IMR-90 (cell line): Measurements from ENCODE around the gene KRT74. TPM values are rescaled to one million over a fixed set of nuclear protein-coding genes. Genes with fewer than 3 reads are reported as not detected.

Source experiments
- ATAC-seq: fragments of 200-7000 bp; cut with Tn5 transposase; 2 replicates; pipeline ENCODE4 v1.9.1; 2020; ENCODE audit warnings: low read depth, mild to moderate bottlenecking, moderate library complexity
- BruUV-seq: library from RNA; stranded (reverse); fragments of 400-500 nt; replicated peaks from 2 replicates; lab custom pipeline; 2021; lab: Mats Ljungman, UMichigan
- CTCF ChIA-PET: fragments of 300-600 bp; formaldehyde crosslinking; extraction: SDS; loops from one replicate; lab custom pipeline; 2021; ENCODE audit warnings: antibody characterized with exemption; lab: Yijun Ruan, JAX
- POLR2A ChIA-PET: fragments of 300-600 bp; sonication (Branson Sonifier 250); formaldehyde crosslinking; loops from one replicate; lab custom pipeline; 2022; ENCODE audit warnings: antibody characterized with exemption; ENCODE audit not compliant: unreplicated experiment; lab: Charles Lee
- DNase-seq: peaks from one replicate; pipeline ENCODE4 v3.0.0; 2013
- H2AFZ ChIP-seq: replicated peaks from 2 replicates; pipeline ENCODE3; 2013; ENCODE audit warnings: low read length, mild to moderate bottlenecking; ENCODE audit not compliant: poor library complexity
- H2AK5ac ChIP-seq: 2 replicates; pipeline ENCODE4 v1.6.1; 2013; ENCODE audit warnings: low read depth, low read length, inconsistent platforms
- H2AK9ac ChIP-seq: replicated peaks from 2 replicates; pipeline ENCODE3; 2013; ENCODE audit warnings: mild to moderate bottlenecking, low read depth, low read length, moderate library complexity; ENCODE audit not compliant: poor library complexity
- H2BK120ac ChIP-seq: 2 replicates; pipeline ENCODE4 v1.6.1; 2013; ENCODE audit warnings: low read depth, low read length, inconsistent platforms
- H2BK15ac ChIP-seq: 3 replicates; pipeline ENCODE4 v1.6.1; 2013; ENCODE audit warnings: low read depth, low read length, inconsistent platforms
- H2BK20ac ChIP-seq: 2 replicates; pipeline ENCODE4 v1.6.1; 2013; ENCODE audit warnings: low read depth, mild to moderate bottlenecking, inconsistent platforms, low read length, moderate library complexity
- H2BK5ac ChIP-seq: 2 replicates; pipeline ENCODE4 v1.6.1; 2013; ENCODE audit warnings: mild to moderate bottlenecking, low read depth, low read length, inconsistent platforms; ENCODE audit not compliant: poor library complexity, severe bottlenecking
- H3K14ac ChIP-seq: replicated peaks from 2 replicates; pipeline ENCODE4 v1.6.1; 2013; ENCODE audit warnings: low read depth, low read length, inconsistent platforms
- H3K18ac ChIP-seq: 2 replicates; pipeline ENCODE4 v1.6.1; 2013; ENCODE audit warnings: low read depth, low read length, control low read depth
- H3K23ac ChIP-seq: 2 replicates; pipeline ENCODE4 v1.6.1; 2013; ENCODE audit warnings: low read depth, low read length, inconsistent platforms
- H3K27ac ChIP-seq: 2 replicates; pipeline ENCODE4 v1.5.1; 2013; ENCODE audit warnings: mild to moderate bottlenecking, control low read depth, low read length; ENCODE audit not compliant: insufficient read depth
- H3K27me3 ChIP-seq: 2 replicates; pipeline ENCODE4 v1.6.1; 2013; ENCODE audit warnings: low read length; ENCODE audit not compliant: control insufficient read depth, insufficient read depth
- H3K36me3 ChIP-seq: 2 replicates; pipeline ENCODE4 v1.6.1; 2013; ENCODE audit warnings: low read length, mixed read lengths; ENCODE audit not compliant: control insufficient read depth, insufficient read depth
- H3K4ac ChIP-seq: 2 replicates; pipeline ENCODE4 v1.6.1; 2013; ENCODE audit warnings: low read depth, low read length, inconsistent platforms
- H3K4me1 ChIP-seq: 2 replicates; pipeline ENCODE4 v1.6.1; 2013; ENCODE audit warnings: low read length, mixed read lengths; ENCODE audit not compliant: control insufficient read depth, insufficient read depth
- H3K4me2 ChIP-seq: 2 replicates; pipeline ENCODE4 v1.6.1; 2013; ENCODE audit warnings: low read depth, mild to moderate bottlenecking, control low read depth, low read length, moderate library complexity
- H3K4me3 ChIP-seq: 2 replicates; pipeline ENCODE4 v1.5.1; 2013; ENCODE audit warnings: low read depth, mild to moderate bottlenecking, control low read depth, low read length, moderate library complexity; ENCODE audit not compliant: insufficient read depth
- H3K56ac ChIP-seq: 2 replicates; pipeline ENCODE4 v1.6.1; 2013; ENCODE audit warnings: low read length, inconsistent platforms; ENCODE audit not compliant: insufficient read depth; ENCODE audit errors: extremely low read depth
- H3K79me1 ChIP-seq, 2 experiments: 2 replicates each; pipeline ENCODE4 v1.6.1; 2013; ENCODE audit warnings: low read length in 2 of 2, inconsistent platforms in 1 of 2, low read depth in 1 of 2
- H3K9ac ChIP-seq: 2 replicates; pipeline ENCODE4 v1.6.1; 2013; ENCODE audit warnings: low read depth, low read length, control low read depth
- H3K9me1 ChIP-seq: 2 replicates; pipeline ENCODE4 v1.6.1; 2013; ENCODE audit warnings: low read length, inconsistent platforms; ENCODE audit not compliant: insufficient read depth
- H3K9me3 ChIP-seq: 2 replicates; pipeline ENCODE4 v1.6.1; 2013; ENCODE audit warnings: low read length; ENCODE audit not compliant: control insufficient read depth, insufficient read depth
- H4K20me1 ChIP-seq: 2 replicates; pipeline ENCODE4 v1.6.1; 2013; ENCODE audit warnings: low read length, inconsistent platforms; ENCODE audit not compliant: insufficient read depth
- H4K5ac ChIP-seq: 2 replicates; pipeline ENCODE4 v1.6.1; 2013; ENCODE audit warnings: mild to moderate bottlenecking, low read depth, low read length, control low read depth
- H4K8ac ChIP-seq, 2 experiments: 2 replicates each; pipeline ENCODE4 v1.6.1; 2013; ENCODE audit warnings: low read depth in 2 of 2, low read length in 2 of 2, control low read depth in 1 of 2, inconsistent platforms in 1 of 2
- H4K91ac ChIP-seq: 2 replicates; pipeline ENCODE4 v1.6.1; 2013; ENCODE audit warnings: low read depth, low read length, inconsistent platforms; ENCODE audit not compliant: insufficient read depth
- BHLHE40 ChIP-seq: fragments of 150-350 bp; IDR thresholded peaks from 2 replicates; pipeline ENCODE4 v1.6.1; 2016; ENCODE audit warnings: mild to moderate bottlenecking, low read depth, low read length
- CEBPB ChIP-seq: IDR thresholded peaks from 2 replicates; pipeline ENCODE4 v1.6.1; 2012; ENCODE audit warnings: low read depth, low read length, improper control_type of control experiment
- CHD1 ChIP-seq: IDR thresholded peaks from 2 replicates; pipeline ENCODE4 v1.6.1; 2012; ENCODE audit warnings: low read depth, low read length, improper control_type of control experiment
- CTCF ChIP-seq: conservative IDR thresholded peaks from 2 replicates; pipeline ENCODE4 v1.5.1; 2012; ENCODE audit warnings: mild to moderate bottlenecking, low read depth, low read length, improper control_type of control experiment
- ELK1 ChIP-seq: fragments of 150-350 bp; IDR thresholded peaks from 2 replicates; pipeline ENCODE4 v1.6.1; 2016; ENCODE audit warnings: low read depth, mild to moderate bottlenecking, low read length, moderate library complexity, borderline replicate concordance
- FOS ChIP-seq: fragments of 150-350 bp; IDR thresholded peaks from 2 replicates; pipeline ENCODE4 v1.6.1; 2016; ENCODE audit warnings: low read depth, low read length
- MAFK ChIP-seq: IDR thresholded peaks from 2 replicates; pipeline ENCODE4 v1.6.1; 2012; ENCODE audit warnings: low read depth, low read length, improper control_type of control experiment
- MAZ ChIP-seq: IDR thresholded peaks from 2 replicates; pipeline ENCODE4 v1.6.1; 2012; ENCODE audit warnings: low read depth, mild to moderate bottlenecking, low read length, improper control_type of control experiment, moderate library complexity, borderline replicate concordance
- MXI1 ChIP-seq: IDR thresholded peaks from 2 replicates; pipeline ENCODE4 v1.6.1; 2012; ENCODE audit warnings: low read depth, mild to moderate bottlenecking, low read length, moderate library complexity, borderline replicate concordance
- NFE2L2 ChIP-seq: fragments of 150-350 bp; IDR thresholded peaks from 2 replicates; pipeline ENCODE4 v1.6.1; 2016; ENCODE audit warnings: low read depth, mild to moderate bottlenecking, low read length
- POLR2A ChIP-seq: IDR thresholded peaks from 2 replicates; pipeline ENCODE4 v1.6.1; 2012; ENCODE audit warnings: mild to moderate bottlenecking, low read depth, low read length
- RAD21 ChIP-seq: IDR thresholded peaks from 2 replicates; pipeline ENCODE4 v1.6.1; 2012; ENCODE audit warnings: low read length, improper control_type of control experiment
- RCOR1 ChIP-seq: IDR thresholded peaks from 2 replicates; pipeline ENCODE4 v1.6.1; 2012; ENCODE audit warnings: mild to moderate bottlenecking, low read length, improper control_type of control experiment; ENCODE audit not compliant: insufficient replicate concordance
- RFX5 ChIP-seq: IDR thresholded peaks from 2 replicates; pipeline ENCODE4 v1.8.0; 2012; ENCODE audit warnings: low read depth, mild to moderate bottlenecking, low read length, moderate library complexity
- SMC3 ChIP-seq: fragments of 150-350 bp; IDR thresholded peaks from 2 replicates; pipeline ENCODE4 v1.6.1; 2016; ENCODE audit warnings: low read depth, mild to moderate bottlenecking, antibody characterized with exemption, low read length, moderate library complexity
- USF2 ChIP-seq: fragments of 150-350 bp; IDR thresholded peaks from 2 replicates; pipeline ENCODE4 v1.6.1; 2017; ENCODE audit warnings: mild to moderate bottlenecking, antibody characterized with exemption, low read length, low read depth
- WGBS, 2 experiments: methylation state at CpG; one replicate each; pipeline versions ENCODE4 v1.1.5 to v1.1.7; 2013; ENCODE audit warnings: missing lambda C conversion rate in 2 of 2; ENCODE audit not compliant: insufficient read length in 1 of 2; ENCODE audit errors: extremely low coverage in 2 of 2; 5-methylcytosine and 5-hydroxymethylcytosine counted together
- dilution Hi-C: fragments of 300-500 bp; cut with HindIII; formaldehyde crosslinking; loops from one replicate; pipeline ENCODE4 v1.14.3; 2018; ENCODE audit warnings: low sequenced_read_pairs; ENCODE audit not compliant: unreplicated experiment
- in situ Hi-C: fragments of 300-500 bp; cut with MboI; formaldehyde crosslinking; loops from 3 replicates; pipeline ENCODE4 v1.14.3; 2019; ENCODE audit warnings: low sequenced_read_pairs, inconsistent platforms, mixed read lengths
- intact Hi-C: fragments of 100-400 bp; cut with micrococcal nuclease; formaldehyde crosslinking; loops from 2 replicates; pipeline ENCODE4 v1.10.0; 2022
- polyA plus RNA-seq, 3 experiments: library from polyadenylated mRNA; depleted of rRNA; stranded (reverse); fragments of >200 nt; gene quantifications; 2 replicates each; pipeline ENCODE4 v1.2.3, GENCODE V29; 2012; ENCODE audit warnings: low replicate concordance in 1 of 3
- total RNA-seq: library from RNA; depleted of rRNA; stranded (reverse); fragments of >200 nt; gene quantifications from 2 replicates; pipeline ENCODE4 v1.2.3, GENCODE V29; 2012

The KRT74 gene
- total and polyA plus RNA-seq, 2 of the 4 experiments (the other 2 are of a cell fraction) = not detected

GRCh38 chr12:52600071-52600470 is 26.4 kb upstream of the KRT74 start:
- no CpG with 5 or more reads among the region's 2 CpGs for WGBS, 2 experiments
- dilution Hi-C loops = no loop called here
- H4K20me1 ChIP-seq = no peaks in the 10 kb centered on the region

More at GRCh38 chr12:52600071-52600470, 26.4 kb upstream of the KRT74 start:
- DNase-seq (no peak), ATAC-seq (no peak)
- Histone ChIP-seq H4K91ac (no peak overlapping the region), H2AK5ac (no peak overlapping the region), H3K79me1 (no peaks in the 10 kb centered on the region), H3K4me2 (no peak overlapping the region), H2AFZ (no peak overlapping the region), H3K23ac (no peak overlapping the region), H2AK9ac (no peak overlapping the region), H4K8ac (no peak overlapping the region), H3K9me1 (no peaks in the 10 kb centered on the region), H3K27me3 (peaks cover 37% of the 10 kb centered on the region), H3K18ac (no peak overlapping the region), H2BK20ac (no peak overlapping the region), H3K4me3 (no peak overlapping the region), H3K4ac (no peak overlapping the region), H3K9ac (no peak overlapping the region), H3K56ac (no peak overlapping the region), H3K4me1 (no peaks in the 10 kb centered on the region), H3K14ac (no peak overlapping the region), H3K27ac (no peak overlapping the region), H2BK120ac (no peak overlapping the region), H3K9me3 (no peaks in the 10 kb centered on the region), H2BK5ac (no peak overlapping the region), H4K5ac (no peak overlapping the region), H2BK15ac (no peak overlapping the region), H3K36me3 (no peaks in the 10 kb centered on the region)
- POLR2A ChIA-PET = no interaction called here
- TF ChIP-seq FOS = no peak
- TF ChIP-seq POLR2A = no peak
- TF ChIP-seq CHD1 = no peak
- TF ChIP-seq CTCF = no peak
- no peak for TF ChIP-seq SMC3
- TF ChIP-seq RAD21 = no peak
- TF ChIP-seq RFX5 = no peak
- TF ChIP-seq USF2 = no peak
- no peak for TF ChIP-seq NFE2L2
- no peak for TF ChIP-seq MXI1
- TF ChIP-seq CEBPB = no peak
- no peak for TF ChIP-seq MAZ
- TF ChIP-seq RCOR1 = no peak
- no peak for TF ChIP-seq ELK1
- TF ChIP-seq BHLHE40 = no peak
- no peak for TF ChIP-seq MAFK
- in situ Hi-C loops = no loop called here
- BruUV-seq = no TSS peak
- intact Hi-C loops = no loop called here
- CTCF ChIA-PET = no interaction called here
